Stimulated activated CD4-positive, alpha-beta T cell treated with anti-CD3 and anti-CD28 coated beads, Interleukin-15, amount 100 ng/mL, for 48 hours (primary cell): Measurements from ENCODE around the gene CFAP99.

Experiments used
- DNase-seq, 2 donors: peaks; one replicate each; pipeline ENCODE4 v3.0.0-alpha.2; 2020; ENCODE audit warnings: low read depth in 2 of 2

CFAP99 gene

DNA sequence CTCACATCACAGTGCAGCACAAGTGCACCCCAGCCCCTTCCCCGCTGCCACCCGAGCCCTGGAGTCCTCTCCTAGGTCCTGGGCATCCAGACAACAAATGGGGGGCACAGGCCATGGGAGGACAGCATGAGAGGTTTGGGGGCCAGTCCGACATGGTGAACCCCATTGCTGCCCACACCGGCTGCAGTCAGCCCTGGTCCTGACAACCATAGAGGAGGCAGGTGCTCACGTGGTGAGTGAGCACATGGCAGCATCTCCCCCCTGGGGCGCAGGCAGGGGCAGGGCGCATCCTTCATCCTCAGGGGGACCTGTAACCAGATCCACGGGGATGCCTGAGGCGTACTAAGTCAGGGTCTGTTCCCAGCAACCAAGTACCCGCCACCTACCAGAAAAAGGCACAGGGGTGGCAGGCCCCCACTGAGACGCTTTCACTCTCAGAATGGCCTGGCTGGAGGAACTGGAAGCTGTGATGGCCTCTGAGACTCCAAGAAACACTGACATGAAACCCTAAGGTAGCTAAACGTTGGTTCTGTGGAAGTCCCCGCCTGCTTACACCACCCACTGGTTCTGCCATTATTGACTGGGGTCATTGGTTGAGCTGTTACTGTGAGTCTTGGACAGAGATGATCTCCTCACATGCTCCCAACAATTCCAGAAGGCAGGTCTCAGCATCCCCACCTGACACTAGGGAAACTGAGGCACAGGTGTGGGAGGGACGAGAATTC is 6.8 kb upstream of the CFAP99 start:
- no peak for DNase-seq

- peak; percentile 59 to 63 for DNase-seq
Measured at GRCh38 chr4:2412534-2412884, 6.2 kb upstream of the CFAP99 start.

DNA sequence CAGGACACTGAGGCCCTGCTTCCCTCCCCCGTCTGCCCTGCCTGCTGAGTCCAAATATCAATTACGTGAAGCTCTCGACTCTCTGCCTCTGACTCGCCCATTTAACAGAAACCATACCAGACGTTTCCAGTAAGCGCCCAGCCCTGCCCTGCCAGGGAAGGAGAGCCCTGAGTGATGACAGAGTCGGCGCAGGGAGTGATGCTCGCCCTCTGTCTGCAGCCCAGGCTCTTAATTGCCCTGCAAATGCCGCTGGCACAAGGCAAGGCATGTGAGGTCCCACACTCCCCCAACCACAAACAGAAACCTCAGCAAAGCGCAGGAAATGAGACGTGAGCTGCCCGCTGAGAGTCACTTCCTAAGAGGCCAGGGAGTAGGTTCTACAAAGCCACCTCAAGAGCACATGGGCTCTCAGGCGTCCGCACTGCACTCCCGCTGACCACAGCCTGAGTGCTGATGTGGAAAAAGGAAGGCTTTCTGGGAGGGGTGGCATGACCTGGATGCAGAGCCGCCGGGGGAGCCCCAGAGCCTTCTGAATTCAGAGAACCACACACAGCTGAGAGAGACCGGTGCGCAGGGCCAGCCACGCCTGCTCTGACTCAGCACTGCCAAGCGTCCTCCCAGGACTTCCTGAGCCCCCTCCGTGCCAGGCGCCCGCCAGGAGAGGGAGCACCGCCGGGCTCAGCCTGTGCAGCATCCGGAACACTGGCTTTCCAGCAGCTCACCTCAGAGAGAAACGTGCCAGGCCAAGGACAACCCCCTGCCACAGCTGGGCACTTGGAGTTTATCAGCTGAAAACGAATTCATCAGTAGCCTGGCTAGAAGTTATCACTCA is 5.7 kb upstream of the CFAP99 start:
- DNase-seq = peak; percentile 79 to 89

- no peak for DNase-seq
Measured at GRCh38 chr4:2413821-2414610, 4.7 kb upstream of the CFAP99 start.

DNA sequence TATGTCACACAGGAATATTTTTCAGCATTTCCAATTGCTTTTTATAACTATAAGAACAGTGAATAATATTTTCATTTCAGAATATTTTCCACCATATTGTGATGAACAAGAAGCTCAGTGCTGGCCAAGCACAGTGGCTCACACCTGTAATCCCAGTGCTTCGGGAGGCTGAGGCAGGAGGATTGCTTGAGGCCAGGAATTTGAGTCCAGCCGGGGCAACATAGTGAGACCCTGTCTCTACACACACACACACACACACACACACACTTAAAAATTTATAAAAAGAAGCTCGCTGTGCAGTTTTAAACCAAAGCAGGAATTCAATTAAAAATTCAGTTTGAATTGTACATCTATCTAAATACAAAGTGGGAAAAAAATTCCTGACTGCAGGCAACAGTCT is 3.5 kb upstream of the CFAP99 start:
- no peak for DNase-seq

DNA sequence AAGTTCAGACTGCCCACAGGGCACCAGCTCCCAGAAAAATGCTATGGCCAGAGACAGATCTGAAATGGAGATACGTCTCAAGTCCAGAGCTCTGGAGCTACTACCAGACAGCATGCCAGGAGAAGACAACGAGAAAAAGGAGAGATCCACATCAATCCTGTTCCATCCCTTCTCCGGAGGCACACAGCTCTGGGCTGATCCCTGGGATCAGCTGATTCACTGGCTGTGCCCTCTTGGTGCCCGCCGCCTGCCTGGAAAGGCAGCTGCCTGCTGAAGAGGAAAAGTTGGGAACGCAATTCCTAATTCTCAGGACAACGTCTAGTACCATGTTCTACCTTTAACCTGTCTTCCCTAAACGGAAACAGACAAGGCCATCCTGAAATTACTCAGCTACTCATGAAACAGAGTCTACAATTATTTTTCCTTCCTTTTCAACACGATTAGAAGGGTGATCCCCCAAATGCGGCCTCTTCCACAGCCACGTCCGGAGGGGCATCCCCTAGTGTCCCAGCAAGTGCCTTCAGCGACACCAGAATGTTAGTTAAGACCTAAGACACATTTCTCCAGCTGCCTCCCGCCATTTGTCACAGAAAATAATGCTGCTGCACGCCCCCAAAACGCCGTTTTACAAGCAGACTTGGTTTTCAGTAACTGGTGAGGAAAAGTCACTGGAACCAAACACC is 2.7 kb upstream of the CFAP99 start:
- no peak for DNase-seq

GRCh38 chr4:2416564-2417225 is 2.1 kb upstream of the CFAP99 start:
- no peak for DNase-seq

DNA sequence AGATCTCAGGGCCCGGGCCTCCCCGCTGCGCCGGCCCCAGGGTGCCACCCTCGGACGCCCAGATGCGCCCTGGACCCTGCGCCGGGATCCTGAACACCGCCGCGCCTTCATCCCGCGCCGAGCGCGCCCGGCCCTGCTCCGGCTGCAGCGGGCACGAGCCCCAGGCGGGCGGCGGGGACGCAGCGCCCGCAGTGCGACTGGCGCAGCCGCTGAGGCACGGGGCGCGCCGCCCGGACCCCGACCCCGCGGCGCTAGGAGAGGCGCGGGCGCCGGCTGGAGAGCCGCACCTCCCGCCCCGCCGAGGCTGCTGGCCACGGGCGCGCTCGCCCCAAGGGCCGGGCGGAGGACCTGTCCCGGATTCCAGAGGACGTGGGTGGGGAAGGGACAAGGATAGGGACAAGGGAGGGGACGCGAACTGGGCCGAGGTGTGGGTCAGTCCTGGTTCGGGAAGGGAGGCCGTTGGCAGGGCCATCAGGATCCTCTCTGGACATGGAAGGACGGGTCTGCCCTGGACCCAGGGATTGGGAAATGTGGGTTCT is 1.5 kb upstream of the CFAP99 start:
- no peak for DNase-seq

DNA sequence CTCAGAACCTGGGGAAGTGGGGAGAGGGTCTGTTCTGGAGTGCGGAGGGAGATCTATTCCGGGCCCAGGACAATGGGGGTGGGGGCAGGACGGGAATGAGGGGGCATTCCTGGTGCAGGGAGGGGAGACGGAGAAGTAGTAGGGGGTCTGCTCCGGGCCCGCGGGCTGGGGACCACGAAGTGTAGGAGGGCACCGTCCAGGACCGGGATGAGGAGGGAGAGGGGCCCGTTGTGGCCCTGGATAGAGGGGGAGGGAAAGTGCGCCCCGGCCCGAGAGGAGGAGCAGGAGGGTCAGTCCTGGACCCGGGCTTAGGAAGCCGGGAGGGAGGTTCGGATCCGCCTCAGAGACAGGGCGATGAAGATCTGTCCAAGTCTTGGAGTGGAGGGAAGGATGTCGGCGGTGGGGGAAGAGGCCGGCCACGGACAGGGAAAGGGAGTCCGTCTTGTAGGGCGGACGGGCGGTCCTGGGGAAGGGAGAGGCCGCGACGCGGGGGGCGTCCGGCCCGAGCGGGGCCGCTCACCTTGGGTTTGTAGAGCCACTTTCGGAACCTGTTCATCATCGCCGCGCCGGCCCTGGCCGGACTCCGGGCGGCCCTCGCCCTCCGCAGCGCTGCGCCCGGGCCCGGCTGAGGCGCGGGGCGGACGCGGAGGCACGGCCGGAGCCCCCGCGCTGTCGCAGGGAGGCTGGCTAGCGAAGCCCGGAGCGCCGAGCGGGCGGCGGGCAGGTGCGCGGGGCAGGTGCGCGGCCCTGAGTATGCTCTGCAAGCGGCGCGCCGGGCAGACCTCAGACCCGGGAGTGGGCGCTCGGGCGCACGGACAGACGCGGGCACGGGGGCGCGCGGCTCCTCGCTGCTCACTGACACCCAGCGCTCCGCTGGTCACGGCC is 748 bp upstream of the CFAP99 start, which contains the start of gene ZFYVE28:
ZFYVE28 (minus strand) TSS at position 881 of the 885 bp plus-strand sequence; CDS start at position 559, 322 bp downstream.
- no peak for DNase-seq

GRCh38 chr4:2419814-2420213 is 1.1 kb downstream of the CFAP99 start:
- DNase-seq = no peak

DNA sequence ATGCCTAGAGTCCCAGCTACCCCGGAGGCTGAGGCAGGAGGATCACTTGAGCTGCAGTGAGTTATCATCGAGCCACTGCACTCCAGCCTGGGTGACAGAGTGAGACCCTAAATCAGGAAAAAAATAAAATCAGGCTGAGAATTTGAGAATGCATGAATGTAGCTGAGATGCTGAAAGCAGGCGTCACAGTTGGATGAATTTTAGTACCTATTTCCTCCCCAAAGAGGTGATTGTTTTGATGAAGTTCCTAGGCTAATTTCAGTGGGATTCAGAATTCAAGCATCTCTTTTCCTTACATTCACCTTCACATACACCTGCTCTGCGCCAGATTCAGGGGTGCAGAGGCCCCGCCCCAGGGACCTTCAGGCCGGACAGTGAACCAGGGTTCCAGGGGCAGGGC is 3.2 kb downstream of the CFAP99 start:
- DNase-seq = no peak

DNA sequence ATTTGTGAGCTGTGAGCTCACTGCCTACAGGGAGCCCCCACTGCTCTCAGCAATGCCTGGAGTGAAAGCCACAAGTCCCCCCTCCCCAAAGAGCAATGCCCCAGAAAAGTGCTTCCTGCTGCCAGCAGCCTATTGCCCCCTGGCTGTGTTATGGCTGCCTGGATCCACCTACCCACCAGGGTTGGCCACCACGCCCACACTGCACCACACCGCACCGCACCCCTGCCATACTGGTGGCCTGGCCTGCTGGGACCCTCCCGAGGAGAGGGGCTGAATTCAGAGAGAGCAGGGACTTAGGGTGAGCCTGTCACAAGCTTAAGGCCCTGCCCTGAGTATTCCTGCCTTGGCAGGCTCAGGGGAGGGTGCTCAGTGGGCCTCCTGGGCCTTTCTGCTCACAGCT is 4.3 kb downstream of the CFAP99 start:
- no peak for DNase-seq

- DNase-seq = no peak
Measured at GRCh38 chr4:2423695-2424094, 4.9 kb downstream of the CFAP99 start.

- no peak for DNase-seq
Measured at GRCh38 chr4:2424581-2424980, 5.8 kb downstream of the CFAP99 start.

DNA sequence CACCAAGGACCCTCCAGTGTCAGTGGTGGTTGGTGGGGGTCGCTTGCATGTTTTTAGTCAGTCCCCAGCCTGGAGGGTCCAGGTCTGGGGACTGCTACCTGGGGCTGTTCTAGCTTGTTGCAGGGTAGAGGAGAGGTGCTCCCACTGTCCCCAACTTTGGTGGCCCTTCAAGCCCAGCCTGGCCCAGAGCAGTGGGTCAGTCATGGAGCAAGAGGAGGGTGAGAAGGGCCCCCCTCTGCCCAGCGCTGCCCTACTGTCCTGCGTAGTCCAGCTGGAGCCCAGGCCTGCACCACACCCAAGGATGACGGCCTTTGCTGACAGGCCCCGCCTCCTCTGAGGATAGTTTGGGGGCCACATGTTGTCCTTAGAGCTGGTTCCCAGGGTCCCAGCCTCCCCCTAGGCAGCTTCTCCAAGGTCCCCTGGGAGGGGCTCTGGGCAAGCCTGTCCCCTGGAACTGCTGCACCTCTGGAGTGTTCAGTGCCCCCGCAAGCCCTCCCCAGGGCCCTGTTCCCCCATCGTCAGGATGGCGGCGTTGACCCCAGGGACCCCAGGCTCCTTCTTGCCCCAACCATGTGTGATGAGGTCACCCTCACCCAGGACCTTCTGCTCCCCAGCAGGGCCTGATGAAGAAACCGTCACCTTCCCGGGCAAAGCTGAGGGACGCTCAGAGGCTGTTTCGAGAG is 6.8 kb downstream of the CFAP99 start:
- no peak for DNase-seq

GRCh38 chr4:2426069-2426397 is 7.3 kb downstream of the CFAP99 start:
- DNase-seq = no peak

DNA sequence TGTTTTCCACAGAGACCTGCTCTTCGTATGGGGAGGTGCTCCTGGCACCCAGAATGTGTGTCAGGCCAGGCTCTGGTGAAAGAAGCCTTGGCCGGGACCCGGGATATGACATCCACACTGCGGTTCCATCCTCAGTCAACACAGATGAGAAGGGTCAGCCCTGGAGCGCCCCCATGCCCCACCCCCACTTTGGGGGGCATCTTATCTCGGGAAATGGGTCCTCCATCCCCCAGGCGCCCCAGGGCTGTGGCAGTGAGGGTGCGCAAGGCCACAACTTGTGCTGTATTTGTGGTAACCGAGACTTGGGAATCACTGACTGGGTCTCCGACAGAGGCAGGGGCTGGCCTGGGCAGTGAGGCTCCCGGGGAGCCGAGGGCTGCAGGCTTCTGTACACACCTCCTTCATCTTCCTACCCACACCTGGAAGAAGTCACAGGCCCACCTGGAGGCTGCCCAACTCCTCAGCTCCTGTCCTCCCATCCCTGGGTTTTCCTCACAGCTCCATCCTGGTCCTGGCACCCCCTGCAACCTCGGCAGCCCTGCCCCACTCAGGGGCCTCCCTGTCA is 8.0 kb downstream of the CFAP99 start:
- DNase-seq = no peak

- DNase-seq = no peak
Measured at GRCh38 chr4:2427383-2428334, 8.9 kb downstream of the CFAP99 start.
